Fibroblast of the aortic adventitia (primary cell): ENCODE data around the gene ACAP1. TPM values are rescaled to one million over a fixed set of nuclear protein-coding genes. Genes with fewer than 3 reads are reported as not detected.
A peak's percentile ranks its signal among the peaks of the same experiment; 100 is the strongest.
"Not testable (repeated sequence)": the region's sequence is repeated elsewhere in the genome, so short reads cannot be mapped to it uniquely, and the experiment has no call there.

Experiments
- DNase-seq: peaks from one replicate; pipeline ENCODE4 v3.0.0-alpha.2; 2010; ENCODE audit warnings: low read depth
- H3K4me3 ChIP-seq: 2 replicates; pipeline ENCODE4 v1.5.1; 2011; ENCODE audit warnings: low read depth, mild to moderate bottlenecking, control low read depth, low read length, moderate library complexity
- total RNA-seq: library from RNA; depleted of rRNA; stranded (reverse); fragments of >200 nt; gene quantifications from 2 replicates; pipeline ENCODE4 v1.2.3, GENCODE V29; 2012; ENCODE audit warnings: low replicate concordance
- TF ChIP-seq, protein P1 (sequence below): IDR thresholded peaks from 2 replicates; pipeline ENCODE4 v1.5.1; 2011; ENCODE audit warnings: mild to moderate bottlenecking, low read length, control low read depth, inconsistent platforms; ENCODE audit not compliant: insufficient read depth

ACAP1 gene
- total RNA-seq, 1 donor, result 0.72 TPM

DNA sequence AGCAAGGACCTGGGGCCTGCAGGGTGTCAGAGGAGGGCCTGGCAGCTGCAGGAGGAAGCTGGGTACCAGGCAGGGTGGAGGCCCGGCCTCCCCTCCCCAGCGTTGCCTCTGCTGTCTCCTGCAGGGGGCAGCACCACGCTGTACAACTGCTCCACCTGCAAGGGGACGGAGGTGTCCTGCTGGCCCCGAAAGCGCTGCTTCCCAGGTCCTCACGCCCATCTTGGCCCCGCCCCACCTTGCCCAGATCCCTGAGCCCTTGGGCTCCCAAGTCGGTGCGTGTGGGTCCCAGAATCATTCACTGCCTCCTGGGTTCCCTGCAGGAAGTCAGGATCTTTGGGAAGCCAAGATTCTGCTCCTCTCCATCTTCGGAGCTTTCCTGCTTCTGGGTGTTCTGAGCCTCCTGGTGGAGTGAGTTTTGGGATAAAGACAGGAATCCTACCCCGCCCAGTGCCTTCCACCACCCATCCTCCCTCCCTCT, 19.8 kb downstream of the ACAP1 start:
- peak; percentile 66 for DNase-seq
- no peak overlapping the region for H3K4me3 ChIP-seq
- TF ChIP-seq, protein P1, sequence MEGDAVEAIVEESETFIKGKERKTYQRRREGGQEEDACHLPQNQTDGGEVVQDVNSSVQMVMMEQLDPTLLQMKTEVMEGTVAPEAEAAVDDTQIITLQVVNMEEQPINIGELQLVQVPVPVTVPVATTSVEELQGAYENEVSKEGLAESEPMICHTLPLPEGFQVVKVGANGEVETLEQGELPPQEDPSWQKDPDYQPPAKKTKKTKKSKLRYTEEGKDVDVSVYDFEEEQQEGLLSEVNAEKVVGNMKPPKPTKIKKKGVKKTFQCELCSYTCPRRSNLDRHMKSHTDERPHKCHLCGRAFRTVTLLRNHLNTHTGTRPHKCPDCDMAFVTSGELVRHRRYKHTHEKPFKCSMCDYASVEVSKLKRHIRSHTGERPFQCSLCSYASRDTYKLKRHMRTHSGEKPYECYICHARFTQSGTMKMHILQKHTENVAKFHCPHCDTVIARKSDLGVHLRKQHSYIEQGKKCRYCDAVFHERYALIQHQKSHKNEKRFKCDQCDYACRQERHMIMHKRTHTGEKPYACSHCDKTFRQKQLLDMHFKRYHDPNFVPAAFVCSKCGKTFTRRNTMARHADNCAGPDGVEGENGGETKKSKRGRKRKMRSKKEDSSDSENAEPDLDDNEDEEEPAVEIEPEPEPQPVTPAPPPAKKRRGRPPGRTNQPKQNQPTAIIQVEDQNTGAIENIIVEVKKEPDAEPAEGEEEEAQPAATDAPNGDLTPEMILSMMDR, result peak; percentile 84

- no peak for DNase-seq
- TF ChIP-seq, protein P1, result no peak
- no peak overlapping the region for H3K4me3 ChIP-seq
Observed at GRCh38 chr17:7356756-7357155, 20.4 kb downstream of the ACAP1 start.

- TF ChIP-seq, protein P1, result no peak
- no peak overlapping the region for H3K4me3 ChIP-seq
- no peak for DNase-seq
Observed at GRCh38 chr17:7357381-7357780, 21.1 kb downstream of the ACAP1 start.

DNA sequence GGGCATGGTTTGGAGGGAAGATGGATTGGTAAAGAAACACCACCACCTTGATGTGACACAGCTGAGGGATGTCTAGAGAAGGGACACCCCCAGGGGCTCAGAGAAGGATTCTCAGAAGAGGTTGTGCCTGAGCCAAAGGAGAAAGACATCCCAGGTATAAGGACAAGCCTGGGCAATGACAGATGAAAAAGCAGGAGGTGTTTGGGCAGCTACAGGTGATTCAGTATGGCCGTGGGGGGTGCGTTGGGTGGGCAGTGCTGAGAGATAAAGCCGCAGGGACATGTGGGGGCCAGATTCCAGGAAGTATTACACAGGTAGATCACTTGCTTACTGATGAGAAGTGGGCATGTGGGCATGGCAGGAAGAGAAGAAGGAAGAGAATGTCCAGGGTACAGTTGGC, 25.6 kb downstream of the ACAP1 start:
- TF ChIP-seq, protein P1, result no peak

DNA sequence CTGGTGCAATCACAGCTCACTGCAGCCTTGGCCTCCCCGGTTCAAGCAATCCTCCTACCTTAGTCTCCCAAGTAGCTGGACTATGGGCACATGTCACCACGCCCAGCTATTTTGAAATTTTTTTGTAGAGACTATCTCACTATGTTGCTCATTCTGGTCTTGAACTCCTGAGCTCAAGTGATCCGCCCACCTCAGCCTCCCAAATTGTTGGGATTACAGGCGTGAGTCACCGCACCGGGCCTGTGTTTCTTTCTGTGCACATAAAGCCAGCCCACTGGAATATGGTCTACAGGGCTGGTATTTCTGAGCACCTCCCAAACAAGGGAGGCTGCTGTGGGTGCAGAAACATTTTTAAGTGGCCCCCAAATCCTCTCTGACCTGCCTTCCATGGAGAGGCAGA, 27.0 kb downstream of the ACAP1 start:
- no peak overlapping the region for H3K4me3 ChIP-seq
- no peak for DNase-seq
- TF ChIP-seq, protein P1, result no peak

More for the DNA sequence above, 25.6 kb downstream of the ACAP1 start:
- no peak overlapping the region for H3K4me3 ChIP-seq
- no peak for DNase-seq

DNA sequence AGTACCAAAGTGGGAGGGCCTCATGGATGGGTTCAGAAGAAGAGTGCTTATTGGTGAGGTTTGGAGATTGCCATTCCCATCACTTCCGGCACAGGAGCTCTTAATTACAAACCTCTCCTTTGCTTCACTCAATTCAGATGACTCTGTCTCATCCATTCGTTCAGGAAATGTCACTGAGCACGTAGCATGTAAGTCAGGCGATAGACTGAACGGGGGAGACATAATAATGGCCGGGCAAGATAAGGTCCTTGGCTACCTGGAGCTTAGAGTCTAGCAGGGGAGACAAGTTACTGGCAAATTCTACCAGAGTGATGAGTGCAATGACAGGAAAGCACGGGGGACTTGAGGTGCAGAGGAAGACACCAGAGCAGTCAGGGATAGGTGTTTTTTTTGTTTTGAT, 29.6 kb downstream of the ACAP1 start:
- H3K4me3 ChIP-seq, DNase-seq: not testable (repeated sequence)

DNA sequence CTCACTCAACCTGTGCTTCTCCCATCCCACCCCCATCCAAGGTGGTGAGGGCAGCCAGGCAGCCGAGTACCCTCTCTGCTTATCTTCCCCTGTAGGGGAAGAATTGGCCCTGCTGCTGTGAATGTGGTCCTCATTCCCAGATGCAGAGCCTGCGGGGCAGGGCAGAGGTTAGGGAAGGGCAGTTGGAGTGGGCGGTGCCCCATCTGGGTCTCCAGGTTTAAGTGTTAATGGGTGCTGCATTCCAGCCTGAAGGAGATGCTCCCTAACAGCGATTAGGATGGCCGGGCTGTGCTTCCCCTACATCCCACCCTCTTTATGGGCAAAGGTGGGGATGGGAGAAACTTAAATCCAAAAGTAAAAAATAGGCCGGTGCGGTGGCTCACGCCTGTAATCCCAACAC, 30.8 kb downstream of the ACAP1 start:
- TF ChIP-seq, protein P1, result no peak
- DNase-seq, result no peak
- no peak overlapping the region for H3K4me3 ChIP-seq
